Inferior parietal cortex (tissue), 1 donor: ENCODE data around the gene ARL17B.
"Not testable (repeated sequence)": the region's sequence is repeated elsewhere in the genome, so short reads cannot be mapped to it uniquely, and the experiment has no call there.

Experiments
- DNase-seq: peaks from one replicate; pipeline ENCODE4 v3.0.0-alpha.2; 2016; ENCODE audit errors: extremely low spot score

The ARL17B gene

DNA sequence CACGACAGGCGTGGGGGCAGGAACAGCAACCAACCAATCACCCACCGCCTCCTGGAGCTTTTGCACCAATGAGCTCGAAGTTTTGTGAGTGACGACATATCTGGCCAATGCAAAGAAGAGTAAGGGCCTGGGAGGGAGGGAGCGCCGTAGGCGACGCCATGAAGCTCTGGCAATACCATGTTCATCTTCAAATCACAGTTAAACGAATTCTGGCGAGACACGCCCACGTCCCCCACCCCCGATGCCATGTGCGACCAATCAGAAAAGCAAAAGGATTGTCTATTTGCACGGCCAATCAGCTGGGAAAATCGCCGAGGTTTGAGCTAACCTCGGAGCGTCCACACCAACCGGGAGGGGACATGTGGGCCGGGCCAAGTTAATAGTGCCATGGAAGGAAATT is at the start of gene ARL17B:
TSS of gene ARL17B (minus strand) at position 12 of the 400 bp plus-strand sequence. CDS start 3,369 bp downstream, outside the sequence.
- DNase-seq, result not testable (repeated sequence)

GRCh38 chr17:46409864-46410263 is 48.3 kb upstream of the ARL17B start:
- not testable (repeated sequence) for DNase-seq

DNA sequence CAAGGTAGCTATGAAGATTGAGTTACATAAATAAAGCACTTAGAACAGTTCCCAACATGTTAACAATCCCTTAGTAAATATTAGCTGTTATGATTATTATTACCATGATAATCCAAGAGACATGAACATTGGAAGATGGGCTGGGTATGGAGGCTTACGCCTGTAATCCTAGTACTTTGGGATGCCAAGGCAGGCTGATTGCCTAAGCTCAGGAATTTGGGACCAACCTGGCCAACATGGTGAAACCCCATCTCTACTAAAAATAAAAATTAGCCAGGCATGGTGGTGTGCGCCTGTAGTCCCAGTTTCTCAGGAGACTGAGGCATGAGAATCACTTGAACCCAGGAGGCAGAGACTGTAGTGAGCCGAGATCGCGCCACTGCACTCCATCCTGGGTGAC is 45.6 kb upstream of the ARL17B start:
- not testable (repeated sequence) for DNase-seq

- not testable (repeated sequence) for DNase-seq
Measured at GRCh38 chr17:46401033-46401787, 39.6 kb upstream of the ARL17B start.

DNA sequence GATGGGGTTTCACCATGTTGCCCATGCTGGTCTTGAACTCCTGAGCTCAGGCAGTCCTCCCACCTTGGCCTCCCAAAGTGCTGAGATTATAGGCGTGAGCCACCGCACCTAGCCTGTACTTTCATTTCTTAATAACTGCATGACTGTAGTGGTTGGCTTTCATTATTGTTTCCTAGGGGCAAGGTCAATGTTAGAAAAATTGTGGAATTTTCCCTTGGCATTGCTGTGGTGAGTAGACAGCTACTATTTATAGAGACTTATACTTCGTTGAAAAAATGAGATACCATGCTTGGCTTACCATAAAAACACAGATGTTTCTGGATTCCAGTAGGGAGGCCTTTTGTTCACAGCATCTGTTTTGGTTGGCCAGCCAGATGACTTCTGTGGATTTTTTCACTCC is 39.0 kb upstream of the ARL17B start:
- DNase-seq, result not testable (repeated sequence)

DNA sequence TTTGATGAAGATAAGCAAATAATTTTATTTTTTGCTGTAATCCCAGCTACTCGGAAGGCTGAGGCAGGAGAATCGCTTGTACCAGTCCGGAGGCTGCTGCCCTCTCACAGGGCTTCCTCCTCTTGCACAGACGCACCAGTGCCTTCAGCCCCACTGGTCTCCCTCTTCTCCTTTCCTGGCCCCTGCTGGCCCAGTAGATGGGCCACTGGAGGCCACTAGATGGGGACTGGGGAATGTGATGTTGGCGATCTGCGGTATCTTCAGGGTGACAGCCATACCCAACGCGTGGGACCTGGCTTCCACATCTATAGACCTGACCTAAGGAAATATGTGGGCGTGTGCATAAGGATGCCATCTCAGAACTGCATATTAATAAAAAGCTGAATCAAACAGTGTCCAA is 38.4 kb upstream of the ARL17B start:
- DNase-seq, result not testable (repeated sequence)

DNA sequence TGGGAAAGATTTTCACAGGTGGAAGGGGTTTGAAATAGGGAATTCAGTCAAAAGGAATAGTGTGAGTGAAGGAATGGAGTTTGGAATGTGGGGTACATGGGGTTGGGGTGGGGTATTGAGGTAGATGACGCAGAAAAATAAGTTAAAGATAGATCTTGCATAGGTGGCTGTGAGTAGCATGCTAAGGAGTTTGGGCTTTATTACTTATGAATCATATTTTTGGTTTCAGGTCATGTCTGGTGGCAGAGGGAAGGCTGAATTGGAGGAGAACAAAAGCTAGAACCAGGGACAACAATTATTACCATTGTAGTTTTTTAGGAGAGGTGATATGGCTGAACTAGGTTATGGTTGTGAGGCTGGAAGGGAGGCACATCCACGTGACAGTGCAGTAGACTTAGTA is 34.7 kb upstream of the ARL17B start:
- DNase-seq, result not testable (repeated sequence)

DNA sequence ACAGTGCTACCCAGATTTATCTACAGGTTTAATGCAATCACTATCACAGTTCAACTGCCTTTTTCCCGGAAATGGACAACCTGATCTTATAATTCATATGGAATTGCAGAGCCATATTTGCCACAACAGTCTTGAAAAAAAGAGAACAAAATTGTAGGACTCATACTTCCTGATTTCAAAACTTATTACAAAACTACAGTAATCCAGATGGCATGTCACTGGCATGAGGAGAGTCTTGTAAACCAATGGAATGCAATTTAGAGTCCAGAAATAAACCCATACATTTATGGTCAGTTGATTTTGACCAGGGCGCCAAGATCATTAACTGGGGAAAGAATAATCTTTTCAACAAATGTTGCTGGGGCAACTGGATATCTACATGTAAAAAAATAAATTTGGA is 32.1 kb upstream of the ARL17B start:
- not testable (repeated sequence) for DNase-seq

DNA sequence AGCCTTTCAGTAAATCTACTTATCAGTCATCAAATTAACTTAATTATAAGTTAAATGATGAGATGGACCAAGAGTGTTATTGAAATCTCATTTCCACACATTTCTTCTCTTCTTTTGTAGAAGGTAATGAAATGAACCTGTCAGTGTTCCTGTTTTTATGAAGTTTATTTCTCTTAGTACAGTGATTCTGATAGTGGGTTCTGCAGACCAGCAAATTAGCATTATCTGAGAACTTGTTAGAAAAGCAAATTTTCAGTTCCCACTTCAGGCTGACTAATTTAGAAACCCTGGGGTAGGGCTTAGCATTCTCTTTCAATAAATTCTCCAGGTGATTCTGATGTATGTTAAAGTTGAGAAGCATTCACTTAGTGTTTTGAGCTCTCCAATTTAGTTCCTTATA is 23.9 kb upstream of the ARL17B start:
- DNase-seq, result not testable (repeated sequence)

- not testable (repeated sequence) for DNase-seq
Measured at GRCh38 chr17:46383118-46383517, 21.6 kb upstream of the ARL17B start.

DNA sequence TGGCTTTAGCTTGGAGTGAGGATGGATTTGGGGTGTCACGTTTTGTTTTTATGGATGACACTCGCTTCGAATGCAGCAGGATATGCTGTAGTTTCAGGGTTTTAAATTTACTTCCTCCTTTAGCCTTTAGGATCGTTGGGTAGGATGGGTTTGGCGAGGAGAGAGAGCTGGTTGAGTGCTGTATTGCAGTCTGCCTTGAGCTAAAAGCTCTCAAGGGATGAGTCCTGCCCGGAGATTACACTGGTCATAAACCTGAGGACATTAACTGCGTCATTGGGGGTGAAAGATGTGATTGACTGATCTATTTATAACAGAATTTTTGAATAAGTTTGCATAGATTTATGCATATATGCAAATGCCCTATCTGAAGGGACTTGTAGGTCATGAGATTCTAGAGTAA is 11.9 kb upstream of the ARL17B start:
- DNase-seq, result not testable (repeated sequence)

DNA sequence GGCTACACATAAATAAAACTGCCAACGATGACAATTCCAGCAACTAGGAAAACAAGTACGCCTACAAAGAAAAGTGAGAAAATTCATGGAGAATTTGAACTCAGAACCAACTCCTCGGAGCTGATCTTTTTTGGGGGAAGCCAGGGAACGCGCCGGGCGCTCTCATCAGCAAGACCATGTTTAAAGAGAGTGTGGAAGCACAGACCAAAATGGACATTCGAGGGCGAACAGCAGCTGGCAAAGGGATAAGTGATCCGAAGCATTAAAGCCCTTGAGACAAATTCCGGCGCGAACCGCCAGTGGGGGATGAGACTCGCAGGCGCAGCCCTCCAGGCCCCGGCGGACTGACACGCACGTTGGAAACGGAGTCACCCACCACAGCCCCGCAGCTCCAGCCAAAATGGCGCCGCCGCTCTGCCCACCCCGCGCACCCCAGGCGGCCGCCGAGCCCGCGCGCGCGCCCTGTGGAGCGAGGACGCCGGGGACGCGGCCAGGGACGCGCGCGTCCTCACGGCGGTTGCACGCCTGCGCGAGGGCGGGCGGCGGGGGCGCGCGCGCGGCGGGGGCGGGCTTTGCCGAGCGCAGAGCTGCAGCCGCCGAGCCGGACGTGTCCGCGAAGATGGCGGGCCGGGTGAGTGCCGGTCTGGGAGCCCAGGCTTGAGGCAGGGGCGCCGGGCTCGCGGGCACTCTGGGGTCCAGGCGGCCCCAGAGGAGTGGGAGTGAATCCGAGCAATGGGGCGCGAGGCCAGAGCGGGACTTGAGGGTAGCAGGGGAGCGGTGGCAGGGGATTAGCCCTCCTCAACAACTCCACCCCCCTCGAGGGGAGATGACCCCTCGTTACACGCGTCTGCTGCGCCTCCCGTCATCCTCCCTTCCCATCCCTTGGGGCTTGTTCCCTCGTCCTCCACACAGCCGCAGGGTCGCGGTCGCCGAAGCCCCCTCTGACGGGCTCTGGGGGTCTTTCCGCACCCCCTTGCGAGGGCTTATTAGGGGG is 11.0 kb upstream of the ARL17B start:
- DNase-seq, result not testable (repeated sequence)

DNA sequence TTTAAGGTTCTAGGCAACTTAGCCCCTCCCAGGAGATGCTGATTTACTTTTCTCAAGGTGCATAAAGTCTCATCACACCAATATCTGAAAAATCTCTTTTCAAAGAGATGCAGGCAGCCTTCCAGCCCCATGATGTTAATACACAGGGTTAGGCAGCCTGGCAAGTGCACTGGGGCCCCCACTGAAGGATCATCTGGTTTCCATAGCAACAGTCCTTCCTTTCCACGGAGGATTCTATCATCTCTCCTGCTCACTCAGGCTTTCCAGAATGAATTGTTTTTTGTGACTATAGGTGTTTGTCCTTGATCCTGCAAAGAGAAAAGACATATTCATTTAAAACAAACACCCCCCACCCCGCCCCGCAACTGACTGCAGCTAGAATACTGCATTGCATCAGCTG is 6.0 kb upstream of the ARL17B start:
- DNase-seq, result not testable (repeated sequence)

DNA sequence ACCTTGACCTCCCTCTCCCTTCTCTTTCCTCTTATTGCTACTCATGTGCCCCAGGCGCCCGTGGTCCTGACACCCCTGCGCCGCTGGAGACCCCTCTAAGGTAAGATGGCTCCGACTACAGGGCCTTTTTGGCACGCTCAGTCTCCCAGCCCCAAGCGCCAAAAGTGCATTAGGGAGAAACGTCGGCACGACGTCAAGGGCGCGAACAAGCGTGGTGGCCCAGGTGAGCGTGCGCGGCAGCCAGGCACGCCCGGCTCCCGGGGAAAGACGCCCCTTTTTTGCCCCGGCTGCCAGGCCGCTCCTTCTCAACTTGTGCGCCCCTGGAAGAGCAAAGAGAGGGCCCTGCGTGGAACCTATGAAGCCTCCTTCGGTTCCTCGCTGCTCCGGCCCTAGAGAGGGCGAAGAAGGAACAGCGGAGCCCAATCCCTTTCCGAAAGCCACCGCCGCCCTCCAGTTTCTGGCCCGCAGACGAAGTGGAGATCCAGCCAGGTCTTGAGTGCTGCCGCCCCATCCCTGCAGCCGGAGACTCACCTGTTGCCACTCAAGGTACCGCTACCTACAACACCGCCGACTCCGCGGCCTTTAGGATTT is 326 bp downstream of the ARL17B start:
- not testable (repeated sequence) for DNase-seq

DNA sequence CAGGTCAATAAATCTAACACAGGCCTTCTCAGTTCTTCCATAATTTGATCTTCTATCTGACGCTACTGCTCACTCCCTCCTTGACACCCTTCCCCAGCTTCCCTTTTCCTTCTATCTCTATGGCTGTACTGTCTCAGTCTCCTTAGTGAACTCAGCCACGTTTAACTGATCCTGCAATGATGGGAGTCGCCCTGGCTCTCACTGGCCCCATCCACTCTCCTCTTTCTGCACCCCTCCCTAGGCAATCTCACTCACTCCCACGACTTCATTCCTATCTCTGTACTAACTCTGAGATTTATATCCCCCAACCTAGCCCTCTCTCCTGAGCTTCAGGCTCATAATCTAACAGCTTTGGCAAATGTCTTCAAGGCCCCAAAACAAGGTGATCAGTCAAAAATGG is 7.7 kb downstream of the ARL17B start:
- DNase-seq, result not testable (repeated sequence)

GRCh38 chr17:46349060-46349459 is 12.5 kb downstream of the ARL17B start:
- DNase-seq, result not testable (repeated sequence)

DNA sequence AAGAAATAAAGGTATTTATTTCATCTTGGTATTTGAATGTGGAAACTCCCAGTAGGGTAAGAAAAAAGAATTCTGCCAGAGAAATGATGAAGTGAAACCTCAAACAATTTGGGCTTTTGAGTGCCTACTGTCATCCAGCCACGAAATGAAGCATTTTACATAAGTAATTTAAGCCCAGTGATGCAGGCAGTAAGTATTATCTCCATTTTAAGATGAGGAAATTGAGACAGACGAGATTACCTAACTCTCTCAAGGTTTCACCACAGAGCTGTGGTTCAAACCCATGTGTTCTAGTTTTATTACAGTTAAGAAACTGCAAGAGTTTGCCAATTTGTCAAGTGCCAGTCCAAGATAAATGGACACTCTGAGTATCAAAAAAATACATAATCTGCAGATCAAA is 13.2 kb downstream of the ARL17B start:
- not testable (repeated sequence) for DNase-seq

- not testable (repeated sequence) for DNase-seq
Measured at GRCh38 chr17:46342131-46342530, 19.4 kb downstream of the ARL17B start.

GRCh38 chr17:46341220-46341619 is 20.3 kb downstream of the ARL17B start:
- not testable (repeated sequence) for DNase-seq

GRCh38 chr17:46294831-46295230 is 66.7 kb downstream of the ARL17B start, which contains the start of gene LRRC37A:
Gene LRRC37A (plus strand): TSS chr17:46295131. CDS start chr17:46295134, 3 bp downstream.
- not testable (repeated sequence) for DNase-seq

GRCh38 chr17:46291618-46292017 is 69.9 kb downstream of the ARL17B start:
- not testable (repeated sequence) for DNase-seq
